Ovary (tissue), 3 donors: ENCODE data around the gene TNK1.

Experiments
- EP300 ChIP-seq: sonication (generic); formaldehyde crosslinking; IDR thresholded peaks from one replicate; pipeline ENCODE4 v1.6.1; 2017; ENCODE audit warnings: antibody characterized with exemption
- POLR2A ChIP-seq: fragments of 450-650 bp; IDR thresholded peaks from one replicate; pipeline ENCODE4 v1.6.1; 2017; ENCODE audit warnings: antibody characterized with exemption, mild to moderate bottlenecking, moderate library complexity
- TF ChIP-seq, protein P1 (sequence below), 3 donors: fragments of 450-650 bp in 2 of 3; fragments of 200-600 bp in 1 of 3; IDR thresholded peaks; one replicate each; pipeline versions ENCODE4 v1.5.1 to v1.8.0; 2016 to 2022; ENCODE audit warnings: antibody characterized with exemption in 3 of 3, mild to moderate bottlenecking in 1 of 3
- donor health status: DM: no; HTN: no; CAD: no.

DNA sequence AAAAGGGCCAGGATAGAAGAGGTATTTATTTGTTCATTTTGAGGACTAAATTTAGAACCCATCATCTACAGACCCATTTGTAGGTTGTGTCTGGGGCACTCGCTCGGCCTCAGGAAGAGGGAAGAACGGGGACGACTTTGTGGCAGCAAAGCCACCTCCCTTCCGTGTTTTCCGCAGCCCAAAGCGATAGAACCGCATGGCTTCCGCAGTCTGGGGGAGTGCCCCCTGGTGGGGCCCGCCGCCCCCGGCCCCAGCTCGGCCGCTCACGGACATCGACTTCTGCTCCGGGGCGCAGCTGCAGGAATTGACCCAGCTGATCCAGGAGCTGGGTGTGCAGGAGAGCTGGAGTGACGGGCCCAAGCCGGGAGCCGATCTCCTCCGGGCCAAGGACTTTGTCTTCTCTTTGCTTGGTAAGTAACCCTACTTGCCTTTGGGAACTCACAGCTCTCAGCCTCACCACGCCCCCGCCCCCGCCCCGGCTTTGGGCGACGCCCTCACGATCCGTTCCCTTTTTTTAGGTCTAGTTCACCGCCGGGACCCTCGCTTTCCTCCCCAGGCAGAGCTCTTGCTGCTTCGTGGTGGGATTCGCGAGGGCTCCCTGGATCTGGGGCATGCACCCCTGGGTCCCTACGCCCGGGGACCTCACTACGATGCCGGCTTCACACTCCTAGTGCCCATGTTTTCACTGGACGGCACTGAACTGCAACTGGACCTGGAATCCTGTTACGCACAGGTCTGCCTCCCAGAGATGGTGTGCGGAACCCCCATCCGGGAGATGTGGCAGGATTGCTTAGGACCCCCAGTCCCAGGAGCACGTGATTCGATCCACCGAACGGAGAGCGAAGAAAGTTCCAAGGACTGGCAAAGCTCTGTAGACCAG lies 55.0 kb downstream of the TNK1 start:
- TF ChIP-seq POLR2A, result no peak
- TF ChIP-seq, protein P1, sequence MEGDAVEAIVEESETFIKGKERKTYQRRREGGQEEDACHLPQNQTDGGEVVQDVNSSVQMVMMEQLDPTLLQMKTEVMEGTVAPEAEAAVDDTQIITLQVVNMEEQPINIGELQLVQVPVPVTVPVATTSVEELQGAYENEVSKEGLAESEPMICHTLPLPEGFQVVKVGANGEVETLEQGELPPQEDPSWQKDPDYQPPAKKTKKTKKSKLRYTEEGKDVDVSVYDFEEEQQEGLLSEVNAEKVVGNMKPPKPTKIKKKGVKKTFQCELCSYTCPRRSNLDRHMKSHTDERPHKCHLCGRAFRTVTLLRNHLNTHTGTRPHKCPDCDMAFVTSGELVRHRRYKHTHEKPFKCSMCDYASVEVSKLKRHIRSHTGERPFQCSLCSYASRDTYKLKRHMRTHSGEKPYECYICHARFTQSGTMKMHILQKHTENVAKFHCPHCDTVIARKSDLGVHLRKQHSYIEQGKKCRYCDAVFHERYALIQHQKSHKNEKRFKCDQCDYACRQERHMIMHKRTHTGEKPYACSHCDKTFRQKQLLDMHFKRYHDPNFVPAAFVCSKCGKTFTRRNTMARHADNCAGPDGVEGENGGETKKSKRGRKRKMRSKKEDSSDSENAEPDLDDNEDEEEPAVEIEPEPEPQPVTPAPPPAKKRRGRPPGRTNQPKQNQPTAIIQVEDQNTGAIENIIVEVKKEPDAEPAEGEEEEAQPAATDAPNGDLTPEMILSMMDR (IDR thresholded peaks at IDR 0.05), result no peak
- no peak for TF ChIP-seq EP300
